HTR-8/SVneo (cell line): Measurements from ENCODE around the gene TENM4.

Experiments
- DNase-seq: peaks from one replicate; pipeline ENCODE4 v3.0.0; 2011; ENCODE audit warnings: low spot score, mixed read lengths; ENCODE audit not compliant: insufficient read length
- FAIRE-seq: peaks from 2 replicates; lab custom pipeline; 2011; peaks lifted over from hg19 to GRCh38; lab: Jason Lieb, UNC

Gene TENM4

GRCh38 chr11:78730267-78730824 is 710.5 kb downstream of the TENM4 start:
- DNase-seq (no peak), FAIRE-seq (no peak)

DNA sequence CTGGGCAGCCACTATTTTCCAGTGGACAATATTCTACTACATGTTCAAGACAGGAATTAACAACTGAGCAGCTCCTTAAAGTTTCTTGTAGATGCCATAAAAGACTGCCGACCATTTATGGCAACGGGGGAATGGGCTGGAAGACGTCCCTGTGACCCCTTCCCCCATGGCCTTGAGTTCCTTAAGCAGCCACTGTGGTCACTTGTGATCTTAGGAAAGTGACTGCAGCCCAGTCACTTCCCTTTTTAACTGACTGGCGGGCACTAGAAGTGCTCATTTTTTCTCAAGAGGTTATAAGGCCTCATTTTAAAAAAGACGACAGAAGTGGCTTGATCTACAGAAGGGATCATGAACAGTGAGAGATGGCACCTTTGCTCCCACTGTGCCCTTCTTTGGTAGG is 713.0 kb downstream of the TENM4 start:
- DNase-seq (no peak), FAIRE-seq (no peak)

DNA sequence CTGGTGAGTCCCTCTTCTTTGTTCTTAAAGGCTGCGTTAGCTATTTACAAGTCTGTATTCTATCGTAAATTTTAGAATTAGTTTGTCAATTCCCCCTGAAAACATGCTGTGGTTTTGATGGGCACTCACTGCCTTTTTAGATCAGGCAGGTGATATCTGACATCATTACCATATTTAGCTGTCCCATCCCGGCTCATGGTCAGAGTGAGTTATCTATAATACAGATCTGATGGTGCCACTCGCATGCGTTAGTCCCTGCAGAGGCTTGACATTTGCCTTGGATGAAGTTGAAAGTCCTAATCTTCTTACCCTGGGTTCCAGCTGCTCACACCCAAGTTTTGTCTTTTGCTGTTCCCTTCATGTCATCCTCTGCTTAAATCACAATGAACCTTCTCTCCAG is 715.6 kb downstream of the TENM4 start:
- FAIRE-seq (no peak), DNase-seq (no peak)

DNA sequence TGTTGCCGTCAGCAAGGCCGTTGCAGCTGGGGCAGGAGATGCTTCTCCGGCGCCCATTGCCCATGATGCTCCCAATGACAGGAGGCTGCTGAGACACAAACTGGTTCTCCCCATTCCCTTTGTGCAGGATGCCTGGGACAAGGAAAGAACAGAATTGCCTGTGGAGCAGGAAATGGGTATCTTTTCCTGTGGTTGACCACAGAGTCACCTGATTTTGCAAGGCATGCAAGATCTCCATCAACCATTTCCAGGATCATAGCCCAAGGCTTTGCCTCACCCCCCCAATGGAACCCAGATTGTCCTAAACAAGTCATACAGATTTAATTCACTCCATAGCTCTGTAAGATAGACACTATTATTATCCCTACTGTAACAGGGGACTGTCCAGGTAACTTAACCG is 718.0 kb downstream of the TENM4 start:
- no peak for FAIRE-seq

GRCh38 chr11:78720281-78720989 is 720.4 kb downstream of the TENM4 start:
- FAIRE-seq (no peak), DNase-seq (no peak)

More for the DNA sequence above, 718.0 kb downstream of the TENM4 start:
- DNase-seq = no peak

DNA sequence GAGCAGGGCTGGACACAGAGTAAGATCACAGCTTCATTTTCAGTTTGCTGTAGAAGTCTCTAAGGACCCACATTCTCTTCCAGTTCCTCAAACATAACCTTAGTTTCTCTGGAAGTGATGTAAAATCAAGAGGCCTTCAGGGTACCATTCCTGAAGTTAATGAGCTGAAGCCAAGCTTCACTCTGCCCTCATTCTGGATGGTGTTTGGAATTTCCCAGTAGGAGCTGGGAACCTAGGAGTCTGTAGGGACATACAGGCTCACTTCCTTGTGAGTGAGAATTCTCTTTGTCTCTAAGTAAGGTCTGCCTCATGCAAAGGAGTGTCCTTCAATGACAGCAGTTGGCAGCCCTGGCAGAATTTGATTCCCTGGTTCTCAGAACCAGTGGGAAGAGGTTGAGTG is 723.8 kb downstream of the TENM4 start:
- no peak for DNase-seq
- peak; percentile 52 for FAIRE-seq

- peak; percentile 89 for FAIRE-seq
These were observed 725.1 kb downstream of the TENM4 start for GRCh38 chr11:78715639-78716311.

GRCh38 chr11:78714539-78714938 is 726.3 kb downstream of the TENM4 start:
- FAIRE-seq (no peak), DNase-seq (no peak)

More at GRCh38 chr11:78715639-78716311, 725.1 kb downstream of the TENM4 start:
- DNase-seq = peak; percentile 66

- FAIRE-seq = no peak
These were observed 729.1 kb downstream of the TENM4 start for GRCh38 chr11:78711735-78712134.

GRCh38 chr11:78710417-78710816 is 730.4 kb downstream of the TENM4 start:
- FAIRE-seq (no peak), DNase-seq (no peak)

More at GRCh38 chr11:78711735-78712134, 729.1 kb downstream of the TENM4 start:
- DNase-seq = no peak

GRCh38 chr11:78708388-78708787 is 732.4 kb downstream of the TENM4 start:
- FAIRE-seq (no peak), DNase-seq (no peak)

DNA sequence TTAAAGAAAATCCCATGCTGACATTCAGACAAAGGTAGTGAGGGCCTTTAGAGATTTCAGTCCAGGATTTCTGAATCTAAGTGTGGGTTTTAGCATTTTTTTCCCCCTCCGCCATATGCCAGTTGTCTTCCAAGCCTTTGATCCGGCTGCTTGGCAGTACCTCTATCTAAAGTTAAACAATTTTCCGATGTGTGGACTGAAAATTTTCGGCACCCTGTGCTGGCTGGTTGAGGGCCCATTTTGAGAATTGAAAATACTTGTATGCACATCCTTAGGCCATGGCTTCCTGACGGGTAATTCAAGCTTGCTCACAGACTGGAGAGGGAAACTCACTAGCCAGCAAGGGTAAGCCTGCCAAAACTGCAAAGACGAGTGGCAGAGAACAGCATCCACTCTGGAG is 734.3 kb downstream of the TENM4 start:
- FAIRE-seq = no peak

DNA sequence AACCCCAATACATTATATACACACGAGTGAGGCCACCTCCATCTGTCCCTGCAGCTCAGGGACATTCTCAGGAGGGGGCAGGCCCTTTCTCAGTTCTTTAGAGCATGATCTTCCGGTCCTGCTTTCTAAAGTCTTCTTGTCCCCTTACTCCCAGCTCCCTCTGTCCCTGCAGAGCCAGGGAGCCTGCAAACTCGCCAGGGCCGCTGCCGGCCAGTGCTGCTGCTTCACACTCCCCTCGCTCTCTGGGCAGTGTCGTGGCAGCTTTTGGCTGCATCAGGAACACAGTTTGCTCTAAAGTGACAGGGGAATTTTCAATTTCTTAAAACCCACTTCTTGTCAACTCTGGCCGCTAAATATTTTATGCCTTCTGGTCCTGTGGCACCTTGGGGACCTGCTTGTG is 736.0 kb downstream of the TENM4 start:
- DNase-seq (no peak), FAIRE-seq (no peak)

More for the DNA sequence above, 734.3 kb downstream of the TENM4 start:
- no peak for DNase-seq

DNA sequence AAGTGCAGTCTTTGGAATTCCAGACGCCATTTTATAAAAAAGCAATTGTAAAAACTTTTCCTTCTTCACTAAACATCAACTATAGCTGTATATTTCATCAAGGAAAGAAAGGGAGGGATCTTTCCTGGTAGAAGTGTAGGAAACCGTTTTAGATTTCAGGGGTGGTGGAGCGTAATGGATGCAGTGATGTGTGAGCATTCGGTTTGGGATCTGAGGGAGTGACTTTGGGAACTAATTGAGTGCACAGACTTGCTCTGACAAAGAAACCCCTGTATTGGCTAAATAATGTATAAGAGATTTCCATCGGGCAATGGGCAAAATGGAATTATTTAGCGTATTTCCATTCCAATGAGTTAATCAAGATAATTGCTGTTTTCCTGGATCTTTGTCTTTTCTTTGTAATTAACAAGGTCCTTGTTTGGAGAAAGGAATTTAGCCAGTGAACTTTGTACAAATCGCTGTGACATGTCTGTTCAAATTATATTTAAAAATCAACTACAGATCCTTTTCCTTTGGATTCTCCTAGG is 741.2 kb downstream of the TENM4 start:
- FAIRE-seq (no peak), DNase-seq (no peak)

DNA sequence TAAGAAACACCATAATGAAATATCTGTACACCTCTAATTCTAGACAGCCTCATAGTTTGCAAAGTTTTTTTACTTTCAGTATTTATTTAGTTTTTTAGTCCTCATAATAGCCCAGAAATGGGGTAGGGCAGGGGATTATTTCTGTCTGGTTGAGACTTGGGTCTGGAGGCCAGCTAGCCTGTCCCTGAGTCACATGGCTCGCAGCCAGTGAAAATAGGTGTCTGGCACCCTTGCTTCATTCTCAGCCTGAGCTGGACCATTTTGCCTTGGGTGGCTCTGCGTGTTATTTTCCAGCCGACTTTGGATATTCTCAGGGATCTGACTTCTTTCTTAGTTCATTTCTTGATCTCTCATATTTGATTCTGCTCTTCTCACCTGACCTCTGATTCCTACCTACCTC is 742.2 kb downstream of the TENM4 start:
- FAIRE-seq (no peak), DNase-seq (no peak)

DNA sequence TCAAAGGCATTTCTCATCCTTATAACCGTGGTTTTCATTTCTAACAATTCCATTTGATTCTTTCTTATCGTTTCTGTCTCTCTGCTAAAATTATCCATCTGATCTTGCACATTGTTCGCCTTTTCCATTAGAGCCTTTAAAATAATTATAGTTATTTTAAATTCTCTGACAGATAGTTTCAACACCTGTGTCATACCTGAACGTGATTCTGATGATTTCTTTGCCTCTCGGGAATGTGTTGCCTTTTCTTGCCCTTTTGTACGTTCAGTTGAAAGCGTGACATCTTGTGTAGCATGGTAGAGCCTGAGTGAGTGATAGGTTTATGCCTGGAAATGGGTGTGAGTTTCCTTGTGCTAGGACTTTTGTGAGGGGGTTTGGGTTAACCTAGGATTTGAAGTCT is 744.7 kb downstream of the TENM4 start:
- no peak for DNase-seq
- FAIRE-seq = no peak

DNA sequence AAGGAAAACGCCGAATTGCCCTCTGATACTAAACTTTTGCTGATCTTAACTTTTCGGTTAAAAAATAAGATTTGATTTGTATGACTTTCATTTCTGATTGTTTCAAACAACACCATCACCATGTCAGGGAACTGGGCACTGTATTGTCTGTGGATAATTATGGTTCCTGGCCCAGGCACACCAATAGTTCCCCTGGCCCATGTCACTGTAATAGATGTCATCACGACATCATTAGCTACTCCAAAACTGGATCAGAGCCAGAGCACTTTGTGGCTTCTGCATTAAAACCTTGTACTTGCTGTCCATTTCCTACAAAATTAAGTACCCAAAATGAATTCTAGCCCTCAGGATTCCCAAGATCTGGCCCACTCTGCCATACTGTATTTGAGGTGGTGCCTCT is 746.7 kb downstream of the TENM4 start:
- FAIRE-seq (no peak), DNase-seq (no peak)

DNA sequence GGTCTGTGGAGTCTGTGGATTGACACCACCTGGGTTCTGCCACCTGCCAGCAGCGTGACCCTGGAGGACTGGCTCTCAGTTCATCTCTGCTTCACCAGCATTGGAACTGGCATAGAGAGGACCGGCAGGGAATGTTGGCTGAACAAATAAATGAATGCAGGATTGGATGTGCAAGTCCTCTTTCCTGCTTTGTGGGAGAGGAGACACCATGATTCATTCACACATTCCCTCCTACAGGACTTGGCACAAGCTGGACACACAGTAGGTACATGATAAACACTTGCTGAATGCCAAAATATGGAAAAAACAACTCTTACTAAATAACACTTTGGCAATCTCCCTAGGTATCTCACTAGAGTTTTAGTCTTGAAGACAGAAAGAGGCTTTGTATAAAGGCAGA is 749.6 kb downstream of the TENM4 start:
- FAIRE-seq = no peak
- no peak for DNase-seq

DNA sequence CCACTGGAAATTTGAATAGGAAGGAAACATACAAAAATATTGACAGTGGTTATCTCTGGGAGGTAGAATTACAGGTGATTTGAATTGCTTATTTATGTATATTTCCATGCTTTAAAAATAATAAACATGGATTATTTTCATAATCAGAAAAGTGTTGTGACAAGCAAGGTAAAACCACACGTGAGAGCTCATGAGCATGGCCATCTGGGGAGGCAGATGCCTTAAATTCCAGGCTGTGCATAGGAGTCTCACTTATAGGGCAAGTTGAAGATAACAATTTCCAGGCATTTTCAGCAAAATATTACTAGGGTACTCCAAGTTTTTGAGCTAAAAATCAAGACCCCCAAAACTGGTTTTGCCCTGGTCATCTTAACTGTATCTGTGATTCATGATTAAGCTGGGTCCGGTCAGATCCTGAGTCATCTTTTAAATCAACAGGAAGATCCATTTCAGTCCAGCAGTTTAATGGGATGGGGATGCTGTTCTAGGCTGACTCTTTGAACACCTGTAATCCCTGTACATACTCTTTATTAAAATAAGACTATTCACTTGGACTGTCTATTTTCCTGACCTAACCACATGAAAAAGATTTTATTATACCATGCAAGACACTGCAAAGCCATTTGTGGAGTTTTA is 750.4 kb downstream of the TENM4 start:
- no peak for DNase-seq
- no peak for FAIRE-seq

DNA sequence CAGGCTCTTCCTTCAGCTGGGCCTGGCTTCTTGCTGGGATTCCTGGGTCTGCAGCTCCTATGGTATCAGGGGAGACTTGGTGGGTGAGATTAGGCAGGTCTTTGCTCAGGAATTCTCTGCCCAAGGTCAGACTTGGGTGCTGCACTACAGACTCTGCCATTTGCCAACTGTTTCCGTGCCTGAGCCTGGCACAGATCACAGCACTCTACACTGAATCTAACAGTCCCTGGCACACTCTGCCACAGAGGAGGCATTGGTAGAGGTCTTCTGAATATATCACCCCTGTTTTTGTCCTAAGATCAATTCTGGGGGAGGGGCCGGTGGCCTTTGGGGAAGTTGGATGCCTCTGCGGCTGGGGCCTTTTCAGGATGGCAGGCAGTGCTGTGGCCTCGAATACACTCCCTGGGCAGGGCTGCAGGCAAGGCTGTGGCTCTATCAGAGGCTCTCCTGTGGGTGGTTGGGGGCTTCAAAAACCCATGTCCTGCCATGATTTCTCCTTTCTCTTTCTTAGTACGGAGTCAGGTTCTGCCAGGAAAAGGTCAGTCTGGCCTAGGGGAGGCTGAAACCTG is 751.2 kb downstream of the TENM4 start:
- FAIRE-seq (no peak), DNase-seq (no peak)
